Gastroesophageal sphincter (tissue), 4 donors: Measurements from ENCODE around the gene SLC28A1. TPM values are rescaled to one million over a fixed set of nuclear protein-coding genes. Genes with fewer than 3 reads are reported as not detected.

Source experiments
- ATAC-seq: fragments of 150-250 bp; one replicate; pipeline ENCODE4 v1.9.1; 2016; ENCODE audit warnings: mild to moderate bottlenecking, moderate library complexity
- H3K27ac ChIP-seq, 4 donors: fragments of 200-600 bp; sonication (generic) in 3 of 4; 1 replicate in 3 of 4; 2 replicates in 1 of 4; pipeline ENCODE4 v1.5.1; 2016 to 2019
- H3K27me3 ChIP-seq: fragments of 200-600 bp; sonication (generic); one replicate; pipeline ENCODE4 v1.5.1; 2019
- H3K36me3 ChIP-seq, 2 donors: fragments of 200-600 bp; sonication (generic); one replicate each; pipeline ENCODE4 v1.5.1; 2019; ENCODE audit warnings: control low read depth in 1 of 2
- H3K4me1 ChIP-seq, 3 donors: fragments of 200-600 bp; sonication (generic); 1 replicate in 2 of 3; 2 replicates in 1 of 3; pipeline ENCODE4 v1.5.1; 2016 to 2019; ENCODE audit warnings: control low read depth in 2 of 3
- H3K4me3 ChIP-seq, 2 donors: fragments of 200-600 bp; sonication (generic); one replicate each; pipeline ENCODE4 v1.5.1; 2019; ENCODE audit warnings: mild to moderate bottlenecking in 1 of 2, moderate library complexity in 1 of 2
- H3K9me3 ChIP-seq, 3 donors: fragments of 200-600 bp; sonication (generic); one replicate each; pipeline ENCODE4 v1.5.1; 2017 to 2019; ENCODE audit warnings: control low read depth in 2 of 3
- EP300 ChIP-seq: sonication (generic); formaldehyde crosslinking; IDR thresholded peaks from one replicate; pipeline ENCODE4 v1.6.1; 2017; ENCODE audit warnings: antibody characterized with exemption, mild to moderate bottlenecking
- POLR2A ChIP-seq, 2 donors: fragments of 450-650 bp; IDR thresholded peaks; one replicate each; pipeline ENCODE4 v1.6.1; 2017; ENCODE audit warnings: antibody characterized with exemption in 2 of 2, mild to moderate bottlenecking in 2 of 2, moderate library complexity in 1 of 2
- POLR2AphosphoS5 ChIP-seq: sonication (generic); formaldehyde crosslinking; IDR thresholded peaks from one replicate; pipeline ENCODE4 v1.6.1; 2017; ENCODE audit warnings: antibody characterized with exemption
- WGBS, 2 donors: methylation state at CpG; one replicate each; pipeline ENCODE4 v1.1.5; 2018; ENCODE audit warnings: low coverage in 1 of 2; 5-methylcytosine and 5-hydroxymethylcytosine counted together
- total RNA-seq, 4 donors: library from RNA; depleted of rRNA; stranded (reverse); fragments of >200 nt; gene quantifications; one replicate each; pipeline ENCODE4 v1.1.0, GENCODE V29; 2016
- TF ChIP-seq, protein P1 (sequence below), 4 experiments: fragments of 200-600 bp in 2 of 4; fragments of 450-650 bp in 2 of 4; sonication (generic) in 1 of 4; IDR thresholded peaks; one replicate each; pipeline ENCODE4 v1.5.1; 2017 to 2019; ENCODE audit warnings: antibody characterized with exemption in 4 of 4, mild to moderate bottlenecking in 2 of 4, moderate library complexity in 2 of 4

The SLC28A1 gene
- total RNA-seq, 4 donors from 2014 or later: not detected

DNA sequence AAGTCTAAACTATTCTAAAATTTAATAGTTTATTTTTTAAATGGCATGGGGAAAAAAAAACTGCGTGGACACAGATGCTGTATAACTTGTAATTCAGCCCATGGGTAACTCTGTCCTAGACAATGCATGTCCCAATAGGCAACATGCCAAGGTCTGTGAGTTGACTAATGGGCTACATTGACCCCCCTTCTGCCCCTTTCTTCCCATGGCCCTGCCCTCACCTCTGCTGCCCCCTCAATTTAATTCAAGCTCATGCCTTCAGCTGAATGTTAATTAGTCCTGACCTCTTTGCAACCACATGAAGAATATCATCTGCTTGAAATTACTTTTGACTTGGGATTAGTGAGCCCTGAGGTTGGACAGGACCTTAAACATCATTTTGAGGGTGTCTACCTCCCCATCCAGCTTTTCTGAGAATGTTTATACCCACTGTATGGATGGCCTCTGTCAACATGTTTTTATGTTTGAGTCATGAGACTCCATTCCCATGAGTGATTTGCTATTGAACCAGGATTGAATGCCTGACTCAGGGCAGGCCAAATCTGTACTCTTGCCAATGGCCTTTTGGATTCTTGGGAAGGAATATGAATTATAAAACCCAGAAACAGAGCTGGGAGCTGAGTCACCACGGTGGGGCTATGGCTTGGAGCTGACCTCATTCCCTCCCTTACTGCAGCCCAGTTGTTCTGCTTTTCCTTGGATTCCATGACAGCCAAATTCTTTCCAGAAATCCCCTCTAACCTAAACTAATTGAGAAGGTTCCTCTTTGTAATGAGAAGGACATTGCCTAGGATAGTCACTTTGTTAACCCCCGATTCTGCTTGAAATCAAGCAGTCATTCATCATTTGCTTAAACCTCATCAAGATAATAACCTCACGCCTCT, 63.7 kb downstream of the SLC28A1 start:
- Histone ChIP-seq H3K4me1 (peaks cover 0 to 13% (median 2%) of the 10 kb centered on the region in 3 donors), H3K36me3 (no peaks in the 10 kb centered on the region), H3K27ac (peak overlapping the region in 3 of 4 donors; percentile 1 to 60 (median 39)), H3K4me3 (no peak overlapping the region), H3K9me3 (no peaks in the 10 kb centered on the region), H3K27me3 (no peaks in the 10 kb centered on the region)
- WGBS, 2 donors: 39 to 55% methylated on average over 3 to 4 of the region's 4 CpGs
- ATAC-seq: peak; percentile 66
- TF ChIP-seq EP300 (no peak), POLR2AphosphoS5 (no peak), POLR2A (IDR thresholded peaks at IDR 0.05) (no peak)
- TF ChIP-seq, protein P1, sequence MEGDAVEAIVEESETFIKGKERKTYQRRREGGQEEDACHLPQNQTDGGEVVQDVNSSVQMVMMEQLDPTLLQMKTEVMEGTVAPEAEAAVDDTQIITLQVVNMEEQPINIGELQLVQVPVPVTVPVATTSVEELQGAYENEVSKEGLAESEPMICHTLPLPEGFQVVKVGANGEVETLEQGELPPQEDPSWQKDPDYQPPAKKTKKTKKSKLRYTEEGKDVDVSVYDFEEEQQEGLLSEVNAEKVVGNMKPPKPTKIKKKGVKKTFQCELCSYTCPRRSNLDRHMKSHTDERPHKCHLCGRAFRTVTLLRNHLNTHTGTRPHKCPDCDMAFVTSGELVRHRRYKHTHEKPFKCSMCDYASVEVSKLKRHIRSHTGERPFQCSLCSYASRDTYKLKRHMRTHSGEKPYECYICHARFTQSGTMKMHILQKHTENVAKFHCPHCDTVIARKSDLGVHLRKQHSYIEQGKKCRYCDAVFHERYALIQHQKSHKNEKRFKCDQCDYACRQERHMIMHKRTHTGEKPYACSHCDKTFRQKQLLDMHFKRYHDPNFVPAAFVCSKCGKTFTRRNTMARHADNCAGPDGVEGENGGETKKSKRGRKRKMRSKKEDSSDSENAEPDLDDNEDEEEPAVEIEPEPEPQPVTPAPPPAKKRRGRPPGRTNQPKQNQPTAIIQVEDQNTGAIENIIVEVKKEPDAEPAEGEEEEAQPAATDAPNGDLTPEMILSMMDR (IDR thresholded peaks at IDR 0.05): no peak

DNA sequence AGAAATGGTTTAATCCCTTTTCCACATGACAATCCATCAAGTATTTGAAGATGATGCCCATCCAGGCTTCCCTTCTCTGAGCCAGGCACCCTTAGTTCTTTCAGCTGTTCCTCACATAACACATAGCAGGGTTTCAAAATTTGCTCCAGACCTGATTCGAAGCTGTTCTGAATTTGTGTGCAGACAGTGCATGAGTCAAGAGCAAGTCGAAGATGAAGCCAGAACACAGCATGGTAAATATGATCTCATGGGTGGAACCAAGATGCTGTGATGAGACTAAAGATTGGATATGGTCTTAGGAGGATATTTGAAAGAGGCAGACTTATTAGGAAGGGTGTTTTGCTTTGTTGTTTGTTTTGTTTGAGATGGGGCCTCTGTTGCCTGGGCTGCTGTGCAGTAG, 64.6 kb downstream of the SLC28A1 start:
- TF ChIP-seq EP300: no peak
- no peak for TF ChIP-seq POLR2AphosphoS5
- no peak for TF ChIP-seq POLR2A (IDR thresholded peaks at IDR 0.05)
- TF ChIP-seq, protein P1 (IDR thresholded peaks at IDR 0.05): no peak
- no peak overlapping the region for H3K4me3 ChIP-seq
- no peaks in the 10 kb centered on the region for H3K9me3 ChIP-seq
- ATAC-seq: no peak
- H3K36me3 ChIP-seq: no peaks in the 10 kb centered on the region
- WGBS, 2 donors: 18% methylated on average over 2 of the region's 2 CpGs; no CpG with 5 or more reads in 1 of the 2 donors
- peak overlapping the region in 1 of 4 donors; percentile 39 for H3K27ac ChIP-seq
- peaks cover 0 to 13% (median 2%) of the 10 kb centered on the region in 3 donors for H3K4me1 ChIP-seq
- no peaks in the 10 kb centered on the region for H3K27me3 ChIP-seq

- H3K27ac ChIP-seq: no peak overlapping the region
Observed at GRCh38 chr15:84949845-84950569, 65.5 kb downstream of the SLC28A1 start.

GRCh38 chr15:84950570-84951111, 66.2 kb downstream of the SLC28A1 start:
- no peaks in the 10 kb centered on the region for H3K27me3 ChIP-seq
- no peaks in the 10 kb centered on the region for H3K9me3 ChIP-seq
- no peaks in the 10 kb centered on the region for H3K36me3 ChIP-seq
- peaks cover 0 to 20% (median 2%) of the 10 kb centered on the region in 3 donors for H3K4me1 ChIP-seq
- ATAC-seq: no peak
- WGBS, 2 donors: 67 to 81% methylated on average over 2 to 4 of the region's 7 CpGs
- no peak for TF ChIP-seq POLR2AphosphoS5
- TF ChIP-seq, protein P1 (IDR thresholded peaks at IDR 0.05): no peak
- no peak for TF ChIP-seq POLR2A (IDR thresholded peaks at IDR 0.05)
- TF ChIP-seq EP300: no peak
- H3K27ac ChIP-seq: no peak overlapping the region
- H3K4me3 ChIP-seq: no peak overlapping the region

More at GRCh38 chr15:84949845-84950569, 65.5 kb downstream of the SLC28A1 start:
- TF ChIP-seq POLR2AphosphoS5: no peak
- no peak for TF ChIP-seq POLR2A (IDR thresholded peaks at IDR 0.05)
- TF ChIP-seq, protein P1 (IDR thresholded peaks at IDR 0.05): no peak
- no peak for TF ChIP-seq EP300
- no peak for ATAC-seq
- no peaks in the 10 kb centered on the region for H3K36me3 ChIP-seq
- no peaks in the 10 kb centered on the region for H3K27me3 ChIP-seq
- 56 to 74% methylated on average over 5 to 6 of the region's 7 CpGs for WGBS, 2 donors
- no peaks in the 10 kb centered on the region for H3K9me3 ChIP-seq
- no peak overlapping the region for H3K4me3 ChIP-seq
- peaks cover 0 to 13% (median 2%) of the 10 kb centered on the region in 3 donors for H3K4me1 ChIP-seq
